NCI-H1092 (cell line): ENCODE results near the gene OR1M1.
"Not testable (repeated sequence)": the region's sequence is repeated elsewhere in the genome, so short reads cannot be mapped to it uniquely, and the experiment has no call there.

Experiments
- DNase-seq: peaks from one replicate; lab custom pipeline; 2025; lab: John Stamatoyannopoulos, UW

The OR1M1 gene, protein sequence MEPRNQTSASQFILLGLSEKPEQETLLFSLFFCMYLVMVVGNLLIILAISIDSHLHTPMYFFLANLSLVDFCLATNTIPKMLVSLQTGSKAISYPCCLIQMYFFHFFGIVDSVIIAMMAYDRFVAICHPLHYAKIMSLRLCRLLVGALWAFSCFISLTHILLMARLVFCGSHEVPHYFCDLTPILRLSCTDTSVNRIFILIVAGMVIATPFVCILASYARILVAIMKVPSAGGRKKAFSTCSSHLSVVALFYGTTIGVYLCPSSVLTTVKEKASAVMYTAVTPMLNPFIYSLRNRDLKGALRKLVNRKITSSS

DNA sequence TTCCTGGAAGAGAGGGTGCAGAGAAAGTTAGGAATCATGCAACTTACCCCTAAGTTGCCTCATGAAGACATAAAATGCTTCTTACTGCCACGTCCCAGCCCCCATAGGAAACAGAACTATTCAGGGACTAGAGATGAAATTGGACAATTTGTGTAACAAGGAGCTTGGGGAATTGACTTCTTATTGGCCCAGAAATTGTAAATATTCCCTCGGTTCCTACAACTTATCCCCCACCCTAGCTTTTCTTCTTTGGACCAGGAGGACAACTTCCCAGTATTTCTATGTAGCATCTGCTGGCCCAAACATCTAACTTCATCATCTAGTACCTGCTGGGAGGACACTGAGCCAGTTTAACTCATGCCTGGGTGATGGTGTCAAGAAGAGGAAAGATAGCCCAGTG, at the start of gene OR1M1:
TSS of gene OR1M1 (plus strand) at position 301 of the 400 bp plus-strand sequence. CDS start 6,184 bp downstream, outside the sequence.
- DNase-seq = no peak

DNA sequence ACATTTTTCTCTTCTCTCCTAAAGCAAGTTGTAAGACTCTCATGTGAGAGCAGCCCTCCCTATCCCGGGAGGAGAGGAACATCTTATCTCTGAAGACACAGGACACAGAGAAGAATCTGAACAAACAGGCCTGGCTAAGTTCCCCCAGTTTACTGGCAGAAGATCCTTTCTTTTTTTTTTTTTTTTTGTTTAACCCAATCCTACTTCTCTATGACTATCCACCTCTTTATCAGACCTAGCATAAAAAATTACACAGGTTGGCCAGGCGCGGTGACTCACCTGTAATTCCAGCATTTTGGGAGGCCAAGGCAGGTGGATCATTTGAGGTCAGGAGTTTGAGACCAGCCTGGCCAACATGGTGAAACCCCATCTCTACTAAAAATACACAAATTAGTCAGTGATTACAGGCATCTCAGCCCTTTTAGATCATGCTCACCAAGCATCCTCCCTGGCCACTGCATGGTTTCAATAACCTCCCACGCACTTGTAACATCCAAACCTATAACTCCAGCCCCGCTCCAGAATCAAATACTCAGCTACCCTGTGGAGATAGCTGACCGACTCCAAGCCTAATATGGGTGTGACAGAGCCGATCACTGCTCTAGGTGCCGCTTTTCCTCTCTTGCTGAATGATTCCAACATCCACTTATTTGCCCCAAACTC, 49.3 kb upstream of the OR1M1 start:
- DNase-seq = no peak

DNA sequence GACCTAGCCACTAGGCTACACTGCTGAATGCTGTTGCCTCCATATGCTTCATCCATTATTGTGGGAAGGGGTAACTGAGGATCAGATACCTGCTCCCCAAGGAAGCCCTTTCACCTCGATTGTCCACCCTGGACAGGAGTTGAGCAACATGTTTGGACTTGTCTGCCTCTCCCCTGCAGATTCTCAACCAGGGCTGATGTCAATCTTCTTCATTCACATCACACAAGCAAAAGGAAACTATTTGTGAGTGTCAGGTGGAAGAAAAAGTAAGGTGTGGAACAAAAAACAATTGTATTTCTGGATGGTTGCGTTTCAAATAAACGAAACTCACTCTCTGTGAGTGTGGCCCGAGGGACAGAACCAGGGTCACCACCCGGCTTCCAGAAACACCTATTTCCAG, 47.1 kb upstream of the OR1M1 start:
- DNase-seq = no peak

DNA sequence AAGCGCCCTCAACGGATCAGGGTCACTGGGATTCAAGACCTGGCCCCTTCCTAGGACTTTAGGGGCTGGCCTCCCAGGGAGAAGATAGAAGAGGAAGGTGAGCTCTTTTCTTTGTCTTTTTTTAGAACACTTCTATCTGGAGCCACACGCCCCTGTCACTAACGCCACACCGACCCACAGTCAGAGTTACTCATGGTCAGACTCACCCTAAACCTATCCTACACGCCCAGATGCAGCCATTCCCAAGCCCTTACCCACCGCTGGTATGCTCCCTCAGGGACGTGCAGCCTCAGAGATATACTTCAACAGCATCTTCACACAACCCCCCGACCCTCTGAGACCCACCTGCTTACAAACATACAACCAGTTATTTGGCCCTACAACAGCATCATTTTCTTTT, 46.7 kb upstream of the OR1M1 start:
- DNase-seq = no peak

DNA sequence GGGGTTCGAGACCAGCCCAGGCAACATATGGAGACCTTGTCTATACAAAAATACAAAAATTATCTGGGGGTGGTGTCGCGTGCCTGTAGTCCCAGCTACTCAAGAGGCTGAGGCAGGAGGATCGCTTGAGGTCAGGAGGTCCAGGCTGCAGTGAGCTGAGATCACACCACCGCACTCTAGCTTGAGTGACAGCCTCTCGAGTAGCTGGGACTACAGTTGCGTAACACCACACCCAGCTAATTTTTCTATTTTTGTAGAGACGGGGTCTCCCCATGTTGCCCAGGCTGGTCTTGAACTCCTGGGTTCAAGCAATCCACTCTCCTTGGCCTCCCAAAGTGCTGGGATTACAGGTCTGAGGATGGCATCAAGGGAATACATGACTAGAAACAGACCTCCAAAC, 45.8 kb upstream of the OR1M1 start:
- DNase-seq = no peak

DNA sequence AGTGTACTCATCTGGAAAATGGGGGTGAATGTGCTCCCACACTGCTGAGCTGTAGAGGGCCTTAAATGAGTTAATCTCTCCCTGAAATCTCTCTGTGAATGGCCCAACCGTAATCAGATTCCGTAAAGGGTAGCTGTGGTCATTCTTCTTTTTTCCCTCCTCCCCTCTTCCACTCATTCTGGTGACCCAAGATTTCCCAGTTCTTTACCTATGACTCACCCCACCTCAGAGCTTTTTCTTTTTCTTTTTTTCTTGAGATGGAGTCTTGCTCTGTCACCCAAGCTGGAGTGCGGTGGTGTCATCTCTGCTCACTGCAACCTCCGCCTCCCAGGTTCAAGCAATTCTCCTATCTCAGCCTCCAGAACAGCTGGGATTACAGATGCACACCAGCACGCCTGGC, 43.3 kb upstream of the OR1M1 start:
- no peak for DNase-seq

DNA sequence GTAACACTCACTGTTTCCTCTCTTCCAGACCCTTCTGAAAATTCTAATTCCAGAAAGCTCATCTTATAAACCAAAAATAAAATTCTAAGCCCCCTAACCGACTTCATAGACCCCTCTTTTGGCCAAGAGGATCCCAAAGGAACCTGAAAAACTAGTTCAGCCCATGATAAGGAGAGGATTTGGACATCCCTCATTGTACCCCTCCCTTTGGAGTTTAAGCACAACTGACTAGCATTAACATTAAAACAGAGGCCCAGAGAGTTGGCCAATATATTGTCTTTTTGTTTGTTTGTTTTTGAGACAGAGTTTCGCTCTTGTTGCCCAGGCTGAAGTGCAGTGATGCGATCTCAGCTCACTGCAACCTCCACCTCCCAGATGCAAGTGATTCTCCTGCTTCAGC, 42.4 kb upstream of the OR1M1 start:
- DNase-seq = no peak

DNA sequence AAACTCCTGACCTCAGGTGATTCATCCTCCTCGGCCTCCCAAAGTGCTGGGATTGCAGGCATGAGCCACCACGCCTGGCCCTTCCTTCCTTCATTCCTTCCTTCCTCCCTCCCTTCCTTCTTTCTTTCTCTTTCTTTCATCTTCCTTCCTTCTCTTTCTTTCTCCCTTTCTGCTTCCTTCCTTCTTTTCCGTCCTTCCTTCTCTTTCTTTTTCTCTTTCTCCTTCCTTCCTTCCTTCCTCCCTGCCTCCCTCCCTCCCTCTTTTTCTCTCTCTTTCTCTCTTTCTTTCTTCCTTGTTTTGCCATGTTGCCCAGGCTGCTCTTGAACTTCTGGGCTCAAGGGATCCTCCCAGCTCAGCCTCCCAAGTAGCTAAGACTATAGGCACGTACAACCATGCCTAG, 40.2 kb upstream of the OR1M1 start:
- DNase-seq = no peak

DNA sequence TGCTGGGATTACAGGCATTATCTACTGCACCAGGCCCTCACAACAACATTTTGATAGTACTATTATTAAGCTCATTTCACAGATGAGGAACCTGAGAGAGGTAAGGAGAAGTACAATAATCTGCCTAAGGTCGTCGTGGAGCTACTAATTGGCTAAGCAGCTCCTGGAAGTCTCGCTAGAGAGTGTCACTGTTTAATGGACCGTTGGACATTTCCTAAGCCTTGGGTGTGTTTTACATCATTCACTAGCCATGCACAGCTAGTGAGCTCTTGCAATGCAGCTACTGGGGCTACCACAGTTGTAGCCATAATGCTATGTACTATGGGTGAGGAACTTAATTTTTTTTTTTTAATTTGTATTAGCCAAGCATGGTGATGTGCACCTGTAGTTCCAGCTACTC, 34.0 kb upstream of the OR1M1 start:
- no peak for DNase-seq

DNA sequence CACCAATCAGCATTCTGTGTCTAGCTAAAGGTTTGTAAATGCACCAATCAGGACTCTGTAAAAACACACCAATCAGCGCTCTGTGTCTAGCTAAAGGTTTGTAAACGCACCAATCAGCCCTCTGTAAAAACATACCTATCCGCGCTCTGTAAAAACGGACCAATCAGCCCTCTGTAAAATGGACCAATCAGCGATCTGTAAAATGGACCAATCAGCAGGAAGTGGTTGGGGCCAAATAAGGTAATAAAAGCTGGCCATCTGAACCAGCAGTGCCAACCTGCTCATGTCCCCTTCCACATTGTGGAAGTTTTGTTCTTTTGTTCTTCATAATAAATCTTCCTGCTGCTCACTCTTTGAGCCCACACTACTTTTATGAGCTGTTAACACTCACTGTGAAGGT, 33.2 kb upstream of the OR1M1 start:
- DNase-seq = not testable (repeated sequence)

DNA sequence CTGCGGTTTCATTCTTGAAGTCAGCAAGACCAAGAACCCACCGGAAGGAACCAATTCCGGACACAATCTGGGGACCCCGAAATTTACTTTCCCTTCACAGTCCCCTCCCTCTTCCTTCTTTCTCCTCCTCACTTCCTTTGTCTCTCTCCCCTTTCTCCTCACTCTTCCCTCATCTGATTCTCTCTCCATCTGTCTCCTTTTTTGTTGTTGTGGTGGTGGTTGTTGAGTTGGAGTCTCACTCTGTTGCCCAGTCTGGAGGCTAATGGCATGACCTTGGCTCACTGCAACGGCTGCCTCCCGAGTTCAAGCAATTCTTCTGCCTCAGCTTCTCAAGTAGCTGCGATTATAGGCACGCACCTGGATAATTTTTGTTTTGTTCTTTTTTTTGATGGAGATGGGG, 32.7 kb upstream of the OR1M1 start:
- no peak for DNase-seq

DNA sequence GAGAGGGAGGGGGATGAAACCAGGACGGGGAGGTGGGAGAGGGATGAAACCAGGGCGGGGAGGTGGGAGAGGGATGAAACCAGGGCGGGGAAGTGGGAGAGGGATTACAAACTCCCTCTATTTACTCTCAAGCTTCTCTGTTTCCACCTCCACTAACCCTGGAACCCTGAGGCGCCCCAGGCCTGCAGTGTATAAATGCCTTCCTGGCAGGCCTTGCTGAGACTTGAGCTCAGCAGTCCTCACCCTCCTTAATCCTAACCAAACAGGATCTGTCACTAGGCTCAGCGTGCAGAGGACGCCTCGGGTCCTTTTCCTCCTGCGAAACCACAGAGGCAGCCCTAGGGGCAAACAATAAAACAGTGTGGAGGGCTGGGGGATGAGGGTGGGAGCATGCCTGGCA, 32.1 kb upstream of the OR1M1 start:
- DNase-seq = no peak

DNA sequence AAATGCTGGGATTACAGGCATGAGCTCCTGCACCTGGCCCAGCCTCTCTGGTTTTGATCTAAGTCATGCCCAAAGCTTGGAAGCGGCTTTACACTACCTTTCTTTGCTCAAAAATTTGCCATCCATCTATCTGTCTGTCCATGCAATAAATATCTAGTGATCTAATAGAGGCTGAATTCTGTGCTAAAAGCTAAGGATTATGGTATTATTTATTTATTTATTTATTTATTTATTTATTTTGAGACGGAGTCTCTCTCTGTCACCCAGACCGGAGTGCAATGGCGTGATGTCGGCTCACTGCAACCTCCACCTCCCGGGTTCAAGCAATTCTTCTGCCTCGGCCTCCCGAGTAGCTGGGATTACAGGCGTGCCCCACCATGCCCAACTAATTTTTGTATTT, 30.7 kb upstream of the OR1M1 start:
- not testable (repeated sequence) for DNase-seq

DNA sequence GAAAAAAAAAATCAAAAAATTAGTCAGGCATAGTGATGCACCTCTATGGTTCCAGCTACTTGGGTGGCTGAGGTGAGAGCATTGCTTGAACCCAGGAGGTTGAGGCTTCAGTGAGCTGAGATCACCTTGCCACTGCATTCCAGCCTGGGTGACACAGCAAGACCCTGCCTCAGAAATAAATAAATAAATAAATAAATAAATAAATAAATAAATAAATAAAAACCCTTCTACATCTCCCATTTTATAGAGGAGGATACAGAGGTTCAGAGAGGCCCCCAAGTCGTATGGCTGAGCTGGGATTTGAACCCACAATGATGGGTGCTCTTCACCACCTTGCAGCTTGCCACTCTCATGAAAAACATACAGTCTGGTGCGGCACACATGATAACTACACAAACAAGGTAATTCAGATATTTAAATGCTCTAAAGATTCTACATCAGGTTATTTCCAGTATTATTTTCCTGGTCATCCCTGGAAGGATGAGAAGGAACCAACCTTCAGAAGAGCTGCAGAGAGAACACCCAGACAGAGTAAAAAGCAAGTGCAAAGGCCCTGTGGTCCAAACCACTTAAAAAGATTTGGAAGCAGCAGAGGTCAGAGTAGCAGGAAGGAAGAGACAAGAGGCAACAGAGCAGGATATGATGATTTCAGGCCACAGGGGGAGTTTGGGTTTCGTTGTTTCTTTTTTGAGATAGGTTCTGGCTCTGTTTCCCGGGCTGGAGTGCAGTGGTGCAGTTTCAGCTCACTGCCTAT, 29.2 kb upstream of the OR1M1 start:
- DNase-seq = no peak

DNA sequence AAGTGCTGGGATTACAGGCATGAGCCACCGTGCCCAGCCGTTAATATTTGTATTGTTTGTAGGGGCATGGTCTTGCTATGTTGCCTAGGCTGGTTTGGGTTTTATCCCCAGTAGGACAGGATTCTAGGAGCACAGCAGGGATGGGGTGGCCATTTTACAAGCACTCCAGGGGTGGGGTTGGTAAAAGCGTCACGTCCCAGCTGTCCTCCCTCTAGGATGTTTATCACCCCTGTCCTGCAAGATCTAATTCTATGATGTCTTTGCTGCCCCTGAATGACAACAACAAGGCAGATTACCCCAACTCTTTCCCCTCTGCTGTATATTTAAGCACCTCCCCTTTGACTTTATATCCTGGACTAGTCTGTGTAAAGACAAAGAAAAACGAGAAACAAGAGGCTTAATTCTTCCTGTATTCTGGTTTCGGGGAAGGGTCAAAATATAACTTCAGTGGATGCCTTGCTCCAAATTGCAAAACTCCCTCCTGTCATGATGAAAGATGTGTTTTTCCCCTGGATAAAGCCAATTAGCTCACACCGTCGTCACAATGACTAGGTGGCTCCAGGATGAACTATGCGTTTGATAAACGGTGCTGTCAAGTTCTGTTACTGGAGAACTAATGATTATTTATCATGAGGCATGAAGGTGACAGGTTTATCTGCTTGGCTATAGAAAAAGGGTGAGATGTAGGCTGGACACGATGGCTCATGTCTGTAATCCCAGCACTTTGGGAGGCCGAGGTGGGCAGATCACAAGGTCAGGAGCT, 27.8 kb upstream of the OR1M1 start:
- no peak for DNase-seq

DNA sequence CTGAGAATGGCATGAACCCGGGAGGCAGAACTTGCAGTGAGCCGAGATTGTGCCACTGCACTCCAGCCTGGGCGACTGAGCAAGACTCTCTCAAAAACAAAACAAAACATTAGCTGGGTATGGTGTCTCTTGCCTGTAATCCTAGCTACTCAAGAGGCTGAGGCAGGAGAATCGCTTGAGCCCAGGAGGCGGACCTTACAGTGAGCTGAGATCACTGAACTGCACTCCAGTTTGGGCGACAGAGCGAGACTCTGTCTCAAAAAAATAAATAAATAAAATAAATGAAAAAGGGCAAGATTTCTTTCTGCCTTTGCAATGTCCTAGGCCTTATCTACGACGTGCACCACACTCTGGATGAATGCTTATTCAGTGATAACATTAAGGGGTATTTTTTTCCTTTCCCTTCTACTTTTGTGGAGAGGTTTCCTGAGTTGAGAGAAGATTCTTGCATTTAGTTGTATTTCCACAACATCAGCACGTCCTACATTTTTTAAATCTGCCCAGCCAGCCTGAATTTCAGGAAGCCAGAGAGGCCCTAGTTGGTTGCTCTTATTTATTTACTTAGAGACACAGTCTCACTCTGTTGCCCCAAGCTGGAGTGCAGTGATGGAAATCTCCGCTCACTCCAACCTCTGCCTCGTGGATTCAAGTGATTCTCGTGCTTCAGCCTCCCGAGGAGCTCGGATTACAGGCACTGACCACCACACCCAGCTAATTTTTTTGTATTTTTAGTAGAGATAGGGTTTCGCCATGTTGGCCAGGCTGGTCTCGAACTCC, 26.1 kb upstream of the OR1M1 start:
- DNase-seq = no peak

DNA sequence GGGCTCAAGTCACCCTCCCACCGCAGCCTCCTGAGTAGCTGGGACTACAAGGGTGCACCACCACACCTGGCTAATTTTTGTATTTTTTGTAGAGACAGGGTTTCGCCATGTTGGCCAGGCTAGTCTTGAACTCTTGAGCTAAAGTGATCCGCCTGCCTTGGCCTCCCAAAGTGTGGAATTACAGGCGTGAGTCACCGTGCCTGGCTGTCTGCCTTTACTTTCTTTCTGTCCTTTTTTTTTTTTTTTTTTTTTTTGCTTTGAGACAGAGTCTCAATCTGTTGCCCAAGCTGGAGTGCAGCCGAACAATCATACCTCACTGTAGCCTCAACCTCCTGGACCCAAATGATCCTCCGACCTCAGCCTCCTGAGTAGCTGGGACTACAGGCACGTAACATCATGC, 25.0 kb upstream of the OR1M1 start:
- no peak for DNase-seq

DNA sequence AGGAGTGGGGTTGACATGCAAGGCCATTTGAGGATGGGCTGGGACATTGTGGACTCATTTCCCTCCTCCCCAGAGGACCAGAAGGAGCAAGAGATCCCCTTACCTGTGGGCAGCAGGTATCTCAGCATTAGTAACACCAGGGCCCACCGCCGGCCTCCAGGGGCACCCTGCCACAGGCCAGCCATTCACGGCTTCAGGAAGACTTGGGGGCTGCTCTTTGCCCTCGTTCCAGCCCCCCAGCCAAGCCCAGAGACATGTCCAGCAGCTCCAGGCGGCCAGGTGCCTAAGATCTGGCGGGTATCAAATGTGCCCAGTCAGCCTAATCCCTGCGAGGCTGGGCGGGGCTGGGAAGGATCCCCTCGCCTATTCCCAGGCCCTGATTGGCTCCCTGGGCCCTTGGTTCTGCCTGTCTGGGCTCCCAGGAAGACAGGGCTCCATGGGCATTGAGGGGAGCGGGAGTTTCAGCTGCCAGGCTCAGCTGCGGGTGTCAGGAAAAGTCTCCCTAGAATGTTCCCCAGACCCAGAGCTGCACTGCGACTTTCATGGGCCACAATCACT, 21.3 kb upstream of the OR1M1 start:
- no peak for DNase-seq

DNA sequence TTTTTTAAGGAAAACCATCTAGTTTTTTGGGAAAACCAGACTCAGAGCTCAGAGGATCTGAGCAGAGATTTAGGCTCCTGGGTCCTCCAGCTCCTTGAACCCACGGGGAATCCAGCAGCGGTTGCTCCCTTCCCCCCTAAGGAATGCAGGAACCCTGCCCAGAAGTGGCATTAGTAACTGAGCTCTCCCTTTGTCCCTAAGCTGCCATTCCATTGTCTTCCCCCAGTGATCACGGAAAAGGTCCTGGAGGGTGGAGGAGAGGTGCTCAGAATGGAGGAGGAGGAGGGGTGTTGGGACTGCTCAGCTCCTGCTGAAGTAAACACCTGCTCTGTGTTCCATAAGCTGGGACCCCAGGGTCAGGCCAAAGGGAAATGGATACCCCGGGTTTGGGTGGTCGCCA, 16.8 kb upstream of the OR1M1 start:
- no peak for DNase-seq

DNA sequence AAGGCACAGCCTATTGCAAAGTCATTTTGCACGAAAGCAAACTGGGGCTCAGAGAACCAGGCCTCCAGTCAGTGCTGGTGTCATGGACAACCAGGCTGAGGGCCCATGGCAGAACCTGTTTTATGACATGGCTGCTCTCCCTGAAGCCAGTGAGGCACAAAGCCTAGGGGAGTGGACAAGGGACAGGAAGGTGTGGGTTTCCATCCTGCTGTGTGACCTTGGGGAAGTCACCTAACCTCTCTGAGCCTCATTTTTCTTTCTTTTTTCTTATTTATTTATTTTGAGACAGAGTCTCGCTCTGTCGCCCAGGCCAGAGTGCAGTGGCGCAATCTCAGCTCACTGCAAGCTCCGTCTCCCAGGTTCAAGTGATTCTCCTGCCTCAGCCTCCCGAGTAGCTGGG, 15.1 kb upstream of the OR1M1 start:
- not testable (repeated sequence) for DNase-seq

DNA sequence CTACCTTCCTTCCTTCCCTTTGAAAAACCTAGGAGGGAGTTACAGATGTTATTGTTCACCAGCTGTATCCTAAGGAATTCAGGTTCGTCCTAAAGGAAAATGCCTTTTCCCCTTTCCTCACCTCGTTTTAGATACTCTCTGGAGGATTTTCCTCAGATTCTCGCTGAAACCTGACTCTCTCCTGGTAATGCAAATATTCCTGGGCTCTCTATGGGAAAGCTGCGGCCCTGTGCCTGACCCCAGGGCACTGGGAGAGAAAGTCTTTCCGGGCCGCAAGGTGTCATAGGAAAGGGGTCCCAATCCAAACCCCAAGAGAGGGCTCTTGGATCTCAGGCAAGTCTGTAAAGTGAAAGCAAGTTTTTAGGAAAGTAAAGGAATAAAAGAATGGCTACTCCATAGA, 13.1 kb upstream of the OR1M1 start:
- no peak for DNase-seq
